ENCODE data around the gene MKS1.

DNA sequence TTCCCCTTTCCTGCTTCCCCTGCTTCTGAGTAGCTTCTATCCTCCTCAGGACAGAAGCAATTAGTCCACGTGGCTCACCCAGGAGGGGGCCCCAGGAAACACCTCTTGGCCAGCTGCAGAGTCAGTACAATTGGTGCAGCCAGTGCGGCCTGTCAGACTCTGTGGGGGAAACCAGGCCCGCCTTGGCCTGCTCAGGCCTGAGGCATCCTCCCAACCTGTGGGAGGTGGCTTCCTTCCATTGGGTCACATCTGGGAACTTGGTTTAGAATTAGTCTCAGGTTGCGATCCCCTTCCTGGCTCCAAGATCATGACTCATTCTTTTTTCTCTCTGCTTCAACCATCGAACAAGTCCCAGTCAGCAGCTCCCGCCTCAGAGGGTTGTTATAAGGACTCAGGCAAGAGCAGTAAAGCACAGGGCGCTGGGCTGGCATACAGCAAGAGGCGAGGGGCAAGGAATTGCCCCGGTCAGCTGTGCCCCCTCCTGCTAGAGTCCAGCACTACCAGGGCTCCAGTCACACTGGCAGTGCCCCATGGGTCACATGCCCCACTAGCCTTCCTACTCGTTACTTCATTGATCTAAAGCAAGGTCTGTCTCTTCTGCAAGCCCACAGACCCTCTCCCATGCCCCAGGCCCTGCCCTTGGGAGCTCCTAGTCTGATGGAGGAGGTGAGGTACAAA is 34.6 kb downstream of the MKS1 start:
- TF ChIP-seq, protein P1, sequence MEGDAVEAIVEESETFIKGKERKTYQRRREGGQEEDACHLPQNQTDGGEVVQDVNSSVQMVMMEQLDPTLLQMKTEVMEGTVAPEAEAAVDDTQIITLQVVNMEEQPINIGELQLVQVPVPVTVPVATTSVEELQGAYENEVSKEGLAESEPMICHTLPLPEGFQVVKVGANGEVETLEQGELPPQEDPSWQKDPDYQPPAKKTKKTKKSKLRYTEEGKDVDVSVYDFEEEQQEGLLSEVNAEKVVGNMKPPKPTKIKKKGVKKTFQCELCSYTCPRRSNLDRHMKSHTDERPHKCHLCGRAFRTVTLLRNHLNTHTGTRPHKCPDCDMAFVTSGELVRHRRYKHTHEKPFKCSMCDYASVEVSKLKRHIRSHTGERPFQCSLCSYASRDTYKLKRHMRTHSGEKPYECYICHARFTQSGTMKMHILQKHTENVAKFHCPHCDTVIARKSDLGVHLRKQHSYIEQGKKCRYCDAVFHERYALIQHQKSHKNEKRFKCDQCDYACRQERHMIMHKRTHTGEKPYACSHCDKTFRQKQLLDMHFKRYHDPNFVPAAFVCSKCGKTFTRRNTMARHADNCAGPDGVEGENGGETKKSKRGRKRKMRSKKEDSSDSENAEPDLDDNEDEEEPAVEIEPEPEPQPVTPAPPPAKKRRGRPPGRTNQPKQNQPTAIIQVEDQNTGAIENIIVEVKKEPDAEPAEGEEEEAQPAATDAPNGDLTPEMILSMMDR (IDR thresholded peaks at IDR 0.05) = no peak
- TF ChIP-seq EP300 (IDR thresholded peaks at IDR 0.05; ENCODE audit: low read depth) = no peak
